Anterior cingulate cortex (tissue), 58 donors: ENCODE data around the gene OTOG.

Experiments
- DNase-seq, 58 donors: peaks; one replicate each; lab custom pipeline; 2025; lab: John Stamatoyannopoulos, UW

The OTOG gene

DNA sequence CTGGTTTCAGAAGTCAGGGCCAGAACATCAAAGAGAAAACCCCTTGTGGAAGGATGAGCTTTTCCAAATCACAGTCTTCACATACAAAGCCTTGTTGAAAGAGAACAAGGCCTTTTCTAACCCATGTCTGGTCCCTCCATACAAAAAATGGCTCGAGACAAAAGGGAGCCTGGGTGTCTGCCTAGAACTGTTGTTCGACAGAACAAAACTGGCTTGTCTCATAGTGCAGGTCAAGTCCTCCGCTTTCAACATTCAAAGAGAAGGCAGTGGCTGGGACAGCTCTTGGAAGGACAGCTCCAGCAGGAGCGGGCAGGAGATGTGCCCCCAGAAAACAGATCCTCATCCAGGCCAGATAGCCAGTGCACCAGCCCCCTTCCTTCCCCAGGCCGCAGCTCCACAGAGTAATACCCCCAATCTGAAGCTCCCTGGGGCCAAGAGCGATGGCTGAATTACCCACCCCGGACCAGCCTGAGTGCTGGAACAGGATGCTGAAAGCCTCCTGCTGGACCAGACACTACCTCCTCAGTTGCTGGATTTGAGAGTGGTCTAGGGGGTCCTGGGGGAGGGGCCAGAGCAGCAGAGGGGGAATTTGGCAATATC lies 30.4 kb upstream of the OTOG start:
- peak in 33 of 58 donors; percentile 7 to 88 (median 56) for DNase-seq

DNA sequence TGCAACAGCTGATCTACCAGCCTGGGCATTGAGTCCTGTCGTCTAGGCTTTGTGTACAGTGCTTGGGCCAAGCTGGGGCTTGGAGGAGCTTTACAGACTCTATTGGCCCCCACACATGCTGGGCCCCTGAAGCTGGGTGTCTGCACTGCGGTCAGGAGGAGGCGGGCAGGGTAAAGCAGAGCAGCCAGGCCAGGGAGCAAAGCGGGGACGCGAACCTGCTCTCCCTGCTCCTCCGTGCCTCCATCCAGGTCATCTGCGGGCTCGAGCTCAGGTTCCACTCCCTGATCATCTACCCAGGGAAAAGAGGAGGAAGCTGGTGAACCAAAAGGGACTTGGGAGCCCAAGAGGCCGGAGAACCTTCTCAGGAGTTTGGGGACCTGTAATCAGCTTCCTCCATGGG lies 29.9 kb upstream of the OTOG start:
- DNase-seq, result peak in 2 of 58 donors; percentile 20 to 49

DNA sequence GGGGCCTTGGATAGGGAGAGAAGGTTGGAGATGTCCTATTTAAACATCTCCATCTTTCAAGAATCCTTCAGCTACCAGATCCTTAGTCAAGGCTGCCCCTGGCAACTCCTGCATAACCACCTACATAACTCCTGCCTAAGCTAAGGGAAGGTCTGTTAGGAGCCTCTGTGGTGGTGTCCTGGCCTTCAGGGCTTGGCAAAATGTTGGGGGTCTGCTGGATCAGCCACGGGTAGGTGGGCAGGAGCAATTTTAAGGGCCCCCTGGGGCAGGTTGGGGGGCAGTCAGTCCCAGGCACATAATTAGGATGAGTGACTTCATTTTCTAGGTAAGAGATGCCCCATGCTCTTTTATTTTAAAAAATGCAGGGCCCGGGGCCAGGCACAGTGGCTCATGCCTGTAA lies 28.7 kb upstream of the OTOG start:
- DNase-seq, result no peak

DNA sequence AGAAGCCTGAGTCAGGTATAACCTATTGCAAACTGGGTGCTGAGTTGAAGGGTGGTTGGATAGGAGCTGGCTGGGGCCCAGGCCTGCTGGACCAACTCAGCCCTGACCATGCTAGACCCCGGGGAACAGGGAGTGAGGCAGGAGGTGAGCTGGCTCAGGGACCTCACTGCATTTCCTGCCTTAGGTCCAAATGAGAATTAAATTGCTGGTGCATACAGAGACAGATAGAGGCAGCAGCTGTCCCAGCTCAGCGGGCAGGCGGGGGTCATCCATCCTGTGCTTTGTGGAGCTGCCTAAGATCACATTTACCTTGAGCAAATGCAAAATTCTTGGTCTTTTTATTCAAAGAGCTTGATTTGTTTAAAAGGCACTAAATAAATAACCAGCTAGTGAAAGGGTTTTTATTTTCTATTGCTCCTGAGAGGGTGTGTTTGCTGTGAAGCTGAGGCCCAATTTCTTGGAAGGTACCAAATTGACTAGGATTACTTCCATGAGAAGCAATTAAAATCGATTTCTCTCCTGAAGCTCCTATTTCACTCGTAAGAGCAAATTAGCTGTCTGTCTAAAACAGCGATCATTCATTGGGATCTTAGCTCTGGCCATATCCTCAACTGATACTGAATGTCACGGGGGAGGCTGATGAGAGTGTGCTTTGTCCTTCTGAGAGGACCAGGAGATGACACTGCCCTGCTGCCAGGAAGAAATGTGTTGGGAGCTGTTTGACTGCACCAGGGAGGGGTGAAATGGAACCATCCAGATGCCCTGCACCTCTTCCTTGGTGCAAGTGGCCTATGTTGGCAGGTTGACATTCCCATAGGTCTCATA lies 27.8 kb upstream of the OTOG start:
- peak in 28 of 58 donors; percentile 7 to 83 (median 46) for DNase-seq

DNA sequence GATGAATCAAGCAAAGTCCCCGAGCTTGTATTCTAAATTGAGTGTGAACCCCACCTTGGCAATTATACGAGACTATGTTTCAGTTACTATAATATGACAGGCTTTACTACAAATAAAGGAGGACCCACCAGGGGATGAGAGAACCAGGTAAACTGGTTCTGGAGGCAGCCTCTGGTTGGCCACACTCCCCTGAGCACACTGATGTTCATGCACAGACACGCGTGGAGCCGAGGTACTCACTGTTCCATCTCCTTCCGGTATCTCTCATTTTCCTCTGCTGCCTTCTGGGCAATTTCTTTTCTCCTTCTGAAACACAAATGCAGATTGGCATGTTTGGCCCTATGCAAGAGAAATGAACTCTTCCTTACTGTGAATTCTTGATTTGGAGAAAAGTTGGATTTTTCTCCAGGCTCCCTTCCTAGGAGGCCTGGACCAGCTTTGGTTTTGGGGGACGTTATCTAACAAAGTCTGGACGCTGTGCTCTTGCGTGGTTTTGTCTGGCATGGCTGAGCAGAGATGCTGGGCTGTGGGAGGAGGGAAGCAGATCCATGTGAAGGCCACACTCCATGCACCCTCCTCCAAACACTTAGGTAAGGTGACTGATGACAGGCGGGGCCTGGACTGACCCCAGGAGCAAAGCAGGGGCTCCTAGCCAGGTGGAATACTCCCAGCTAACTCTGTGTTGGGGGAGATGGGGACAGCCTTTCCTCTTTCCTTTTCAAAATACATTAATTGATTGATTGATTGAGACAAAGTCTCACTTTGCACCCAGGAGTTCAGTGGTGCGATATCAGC lies 25.8 kb upstream of the OTOG start:
- no peak for DNase-seq

DNA sequence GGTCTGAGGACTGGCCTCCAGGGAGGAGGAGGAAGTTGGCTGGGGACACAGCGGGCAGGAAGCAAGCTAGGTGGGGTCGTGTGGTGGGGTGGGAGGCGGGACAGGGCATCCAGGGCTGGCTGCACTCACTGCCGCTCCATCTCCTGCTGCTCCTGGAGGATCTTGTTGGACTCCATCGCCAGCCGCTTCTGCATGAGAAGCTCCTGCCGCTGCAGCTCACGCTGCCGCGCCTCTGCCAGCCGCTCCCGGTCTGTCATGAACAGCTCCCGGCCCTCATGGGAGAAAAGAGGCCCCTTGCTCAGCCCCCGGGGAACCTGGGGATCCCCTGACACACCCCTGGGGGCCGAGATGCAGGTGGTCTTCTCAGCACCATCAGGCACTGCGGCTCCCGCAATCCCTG lies 24.4 kb upstream of the OTOG start:
- DNase-seq, result no peak

DNA sequence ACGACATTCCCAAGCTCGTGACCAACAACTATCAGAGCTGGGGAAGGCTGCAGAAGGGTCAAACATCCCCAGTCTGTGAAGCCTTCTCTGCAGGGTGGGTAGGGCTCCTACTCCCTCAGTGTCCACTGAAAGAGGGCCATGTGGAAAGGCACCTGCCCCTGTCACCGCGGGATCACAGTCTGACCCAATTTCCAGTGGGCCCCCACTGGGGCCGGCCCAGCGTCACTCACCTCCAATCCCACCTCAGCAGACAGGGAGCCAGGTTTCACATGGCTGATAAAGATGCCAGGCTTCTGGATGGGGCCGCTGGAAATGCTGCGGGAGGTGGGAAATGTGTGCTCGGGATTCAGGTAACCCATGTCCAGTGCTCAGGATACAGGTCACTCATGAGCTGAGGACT lies 22.8 kb upstream of the OTOG start:
- no peak for DNase-seq

DNA sequence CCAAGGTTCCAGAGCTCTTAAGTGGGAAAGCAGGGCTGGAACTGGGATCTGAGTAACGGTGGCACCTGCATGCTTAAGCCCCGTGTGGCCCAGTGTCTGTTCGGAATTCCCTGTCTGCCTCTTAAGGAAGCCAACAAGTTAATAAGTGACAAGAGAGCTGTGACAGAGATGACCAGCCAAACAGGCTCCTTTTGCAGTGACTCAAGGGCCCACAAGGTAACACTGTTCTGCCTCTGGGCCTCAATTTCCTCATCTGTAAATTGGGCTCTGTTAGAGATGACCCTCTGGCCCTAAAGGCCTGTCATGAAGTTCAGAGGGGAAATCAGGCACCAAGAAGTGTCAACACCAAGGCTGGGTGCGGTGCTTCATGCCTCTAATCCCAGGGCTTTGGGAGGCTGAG lies 21.5 kb upstream of the OTOG start:
- no peak for DNase-seq

DNA sequence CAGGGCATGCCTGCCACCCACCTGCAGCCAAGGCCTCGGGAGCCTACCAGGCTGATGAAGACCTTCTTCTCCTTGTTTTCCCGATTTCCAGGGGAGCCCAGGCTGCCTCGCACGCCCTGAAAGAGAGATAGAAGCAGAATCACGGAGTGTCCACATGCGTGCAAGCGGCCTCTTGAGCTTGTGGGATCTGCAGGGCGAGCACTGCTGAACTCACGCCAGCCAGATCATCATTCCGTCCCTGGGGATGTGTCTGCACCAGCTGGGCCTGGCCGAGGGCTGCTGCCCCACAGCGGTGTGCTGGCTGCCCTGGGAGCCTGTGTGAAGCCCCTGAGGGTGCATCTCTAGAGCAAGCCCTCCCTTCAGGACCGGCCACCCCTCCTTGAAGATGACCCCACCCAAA lies 20.7 kb upstream of the OTOG start:
- peak in 11 of 58 donors; percentile 7 to 43 (median 24) for DNase-seq

DNA sequence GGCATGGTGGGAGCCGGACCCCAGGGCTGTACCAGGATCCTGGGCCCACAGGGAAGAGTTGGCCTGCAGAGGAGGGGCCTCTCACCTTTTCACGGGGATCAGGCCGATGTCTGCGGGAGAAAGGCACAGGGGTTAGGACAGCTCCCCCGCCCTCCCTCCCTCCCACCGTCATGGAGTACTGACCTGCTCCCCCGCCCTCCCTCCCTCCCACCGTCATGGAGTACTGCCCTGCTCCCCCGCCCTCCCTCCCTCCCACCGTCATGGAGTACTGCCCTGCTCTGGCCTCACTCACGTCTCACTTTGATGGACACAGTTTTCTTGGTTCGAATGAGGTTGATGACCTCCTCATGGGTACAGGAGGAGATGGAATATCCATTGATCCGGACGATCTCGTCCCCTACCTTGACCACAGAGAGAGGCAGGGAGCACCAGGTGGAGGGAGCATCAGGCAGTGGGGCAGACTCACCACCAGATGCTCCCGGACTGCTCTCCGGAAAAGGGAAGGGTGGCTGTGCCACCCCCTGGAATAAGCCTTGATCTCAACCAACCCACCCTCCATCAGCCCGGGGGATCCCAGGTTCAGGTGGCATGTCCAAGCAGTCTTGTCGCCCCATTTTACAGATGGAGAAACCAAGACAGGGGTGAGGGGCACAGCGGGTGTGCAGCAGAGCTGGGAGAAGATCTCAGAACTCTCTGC lies 20.0 kb upstream of the OTOG start:
- DNase-seq, result no peak

DNA sequence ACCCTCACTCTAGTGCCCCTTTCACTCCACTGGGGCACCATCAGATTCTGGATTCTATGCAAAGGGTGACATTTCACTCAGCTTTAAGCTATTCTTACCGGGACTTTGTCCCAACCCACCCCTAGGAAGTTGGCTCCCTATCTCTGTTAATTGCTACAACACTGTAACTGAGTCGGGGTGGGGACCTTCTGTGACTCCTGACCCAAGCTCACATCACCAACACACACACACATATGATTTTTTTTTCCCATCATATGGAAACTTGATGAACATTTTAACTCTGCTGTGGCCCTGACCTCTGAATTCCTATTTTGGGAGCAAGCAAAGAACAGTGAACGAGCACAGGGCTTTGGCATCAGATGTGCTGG lies 19.4 kb upstream of the OTOG start:
- DNase-seq, result no peak

DNA sequence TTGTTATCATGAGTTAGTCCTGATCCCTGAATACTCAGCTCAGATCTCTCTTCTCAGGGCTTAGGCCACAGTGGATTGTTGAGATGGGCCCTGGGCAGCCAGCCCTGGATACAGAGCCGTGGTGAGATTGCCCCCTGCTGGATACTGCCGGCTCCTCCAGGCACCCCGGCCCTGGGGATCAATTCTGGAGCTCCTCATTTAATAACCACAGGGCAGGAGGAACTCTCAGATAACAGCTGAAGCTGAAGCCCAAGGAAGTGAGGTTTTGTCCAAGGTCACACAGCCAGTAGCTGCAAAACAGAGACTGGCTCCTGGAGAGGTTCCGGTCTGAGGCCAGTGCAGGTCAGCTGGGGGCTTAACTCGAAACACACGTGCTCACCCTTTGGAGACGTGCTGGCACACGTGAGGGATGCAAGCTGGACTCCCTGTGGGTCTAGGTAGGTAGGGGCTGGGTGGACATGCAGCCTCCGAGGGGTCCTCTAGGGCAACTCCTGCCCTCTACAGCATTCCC lies 18.8 kb upstream of the OTOG start:
- DNase-seq, result peak in 51 of 58 donors; percentile 15 to 78 (median 54)

DNA sequence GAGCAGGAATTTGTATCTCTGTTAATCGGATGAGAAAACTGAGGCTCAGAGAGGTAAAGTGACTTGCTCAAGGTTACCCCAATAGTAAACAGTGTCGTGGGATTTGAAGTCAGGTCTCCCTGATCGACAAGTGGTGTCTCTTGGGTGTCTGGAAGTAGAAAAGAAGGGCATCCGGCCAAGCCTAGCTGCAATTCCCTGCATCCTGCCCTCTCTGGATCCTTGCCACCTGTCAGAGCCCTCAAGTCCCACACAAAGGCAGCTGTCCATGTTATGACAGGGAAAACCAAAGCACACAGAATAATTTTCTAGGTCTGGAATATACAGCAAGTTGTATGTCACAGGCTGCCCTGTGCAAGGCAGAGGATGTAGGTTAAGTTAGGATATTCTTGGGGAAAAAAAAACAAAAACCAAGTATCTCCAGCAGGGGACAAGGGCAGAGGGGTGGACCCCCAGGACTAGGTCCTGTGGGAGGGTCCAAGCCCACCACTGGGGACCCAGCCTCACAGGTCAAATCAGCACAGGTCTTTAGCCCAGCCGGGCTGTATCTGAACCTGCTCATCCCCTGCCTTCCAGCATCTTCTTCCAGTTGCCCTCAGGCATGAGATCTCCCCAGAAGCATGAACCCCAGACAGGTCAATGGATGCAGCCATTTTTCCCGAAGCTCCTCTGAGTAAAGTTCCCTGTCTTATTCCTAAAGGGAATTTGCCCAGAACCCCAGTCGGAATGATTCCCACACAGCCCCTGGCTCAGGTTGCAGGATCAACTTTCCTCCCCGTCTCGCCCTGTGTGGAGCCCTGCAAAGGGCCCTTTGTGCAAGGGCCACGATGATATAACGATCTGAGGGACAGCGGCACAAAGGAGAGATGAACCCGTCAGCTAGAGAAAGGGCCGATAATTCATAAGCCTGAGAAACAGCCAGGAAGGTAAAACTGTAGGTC lies 17.9 kb upstream of the OTOG start:
- DNase-seq, result peak in 4 of 58 donors; percentile 5 to 17 (median 10)

DNA sequence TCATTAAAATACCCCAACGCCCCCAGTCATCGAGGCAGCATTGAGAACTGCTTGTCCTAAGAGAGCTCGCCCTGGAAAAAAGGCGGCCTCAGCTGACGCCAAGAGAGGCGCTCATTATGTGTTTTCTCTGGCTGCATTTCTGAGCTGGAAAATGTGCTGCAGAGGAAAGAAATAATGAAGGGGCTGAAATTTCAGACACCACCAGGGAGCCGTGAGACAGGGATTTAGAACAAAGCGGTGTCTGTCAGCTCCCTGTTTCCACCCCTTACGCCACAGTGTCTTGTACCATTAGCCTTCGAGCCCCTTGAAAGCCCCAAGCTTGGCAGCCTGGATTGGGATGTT lies 17.2 kb upstream of the OTOG start:
- peak in 37 of 58 donors; percentile 11 to 75 (median 31) for DNase-seq

DNA sequence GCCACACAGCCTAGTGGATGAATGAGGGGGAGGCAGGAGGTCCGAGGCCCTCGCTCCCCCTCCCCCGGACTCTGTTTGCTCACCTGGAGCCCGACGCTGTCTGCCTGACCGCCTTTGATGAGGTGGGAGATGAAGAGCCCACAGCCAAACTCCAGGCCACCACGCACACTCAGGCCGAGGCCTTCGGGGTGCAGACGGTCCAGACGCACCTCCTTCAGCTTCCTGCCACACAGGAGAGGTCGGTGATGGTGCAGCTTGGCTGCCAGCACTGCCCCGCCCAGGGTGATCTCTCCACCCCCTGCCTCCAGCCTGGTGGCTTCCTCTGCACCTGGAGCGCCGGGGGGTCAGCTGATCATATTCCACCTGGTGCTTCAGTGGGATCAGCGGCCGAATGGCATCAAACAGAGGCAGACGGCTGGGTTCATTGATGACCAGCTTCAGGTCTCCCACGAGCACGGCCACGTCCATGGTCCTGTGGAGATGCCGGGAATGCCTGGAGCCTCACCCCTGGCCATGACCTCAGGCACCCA lies 15.9 kb upstream of the OTOG start:
- DNase-seq, result peak in 2 of 58 donors; percentile 29 to 51

DNA sequence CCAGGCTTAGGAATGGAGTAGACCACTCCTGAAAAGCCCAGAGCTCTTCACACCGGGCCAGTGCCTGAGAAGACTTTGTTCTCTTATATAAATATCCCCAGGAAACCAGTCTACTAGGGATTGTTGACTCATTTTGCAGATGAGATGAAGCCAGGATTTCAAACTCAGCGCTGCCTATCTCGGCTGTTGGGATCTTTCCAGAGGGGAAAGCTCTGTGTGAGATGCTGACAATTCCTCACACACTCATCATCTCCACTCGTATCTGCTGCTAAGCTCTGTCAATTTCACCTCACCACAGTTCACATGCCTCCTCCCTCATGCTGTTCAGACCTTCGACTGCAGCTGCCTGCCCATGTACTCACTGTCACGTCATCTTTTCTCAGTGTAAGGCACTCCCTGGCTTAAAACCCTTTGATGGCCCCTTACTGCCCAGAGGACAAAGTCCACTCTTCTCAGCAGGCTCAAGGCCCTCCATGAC lies 15.4 kb upstream of the OTOG start:
- peak in 18 of 58 donors; percentile 16 to 60 (median 34) for DNase-seq

DNA sequence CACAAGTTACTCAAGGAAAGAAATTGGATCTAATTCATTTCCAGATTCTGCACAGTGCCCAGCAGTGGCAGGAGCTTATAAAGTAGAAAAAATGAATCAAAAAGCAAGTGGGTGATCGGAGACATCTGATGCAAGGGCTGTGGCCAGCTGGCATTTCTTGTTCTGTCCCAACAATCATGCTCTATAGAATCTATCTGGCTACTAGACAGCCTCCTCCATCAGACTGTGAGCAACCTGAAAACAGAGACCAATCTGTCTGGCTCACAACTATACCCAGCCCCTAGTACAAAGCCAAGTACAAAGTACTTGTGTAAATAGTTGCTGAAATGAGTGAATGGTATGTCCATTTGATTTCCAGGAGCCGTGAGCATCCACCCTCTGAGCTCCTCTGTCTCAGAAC lies 14.3 kb upstream of the OTOG start:
- DNase-seq, result peak in 2 of 58 donors; percentile 4 to 7

DNA sequence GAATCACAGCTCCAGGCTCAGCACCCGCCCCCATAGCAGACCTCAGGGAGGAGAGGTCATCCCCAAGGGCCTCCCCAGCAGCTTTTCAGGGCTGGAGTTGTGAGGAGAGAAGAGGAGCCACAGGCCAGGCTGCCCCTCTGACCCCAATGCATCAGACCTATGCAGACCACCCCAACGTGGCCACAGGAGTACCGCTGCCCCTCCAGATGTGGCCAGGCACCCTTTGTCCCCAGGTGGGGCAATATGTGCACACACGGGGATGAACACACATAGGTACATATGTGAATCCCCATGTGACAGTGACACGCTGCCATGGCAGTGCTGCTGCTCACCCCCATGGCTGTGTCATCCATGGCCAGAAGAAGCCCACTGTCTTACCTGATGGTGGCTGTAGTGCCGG lies 13.7 kb upstream of the OTOG start:
- DNase-seq, result no peak
